GM12873 (cell line): ENCODE data around the gene ZSWIM3.

Experiments used
- CTCF ChIP-seq: IDR thresholded peaks from 2 replicates; pipeline ENCODE4 v1.5.1; 2012; ENCODE audit warnings: low read depth, mild to moderate bottlenecking, moderate library complexity, low read length, control low read depth; ENCODE audit not compliant: insufficient read depth; ENCODE audit errors: missing control alignments

ZSWIM3 gene

DNA sequence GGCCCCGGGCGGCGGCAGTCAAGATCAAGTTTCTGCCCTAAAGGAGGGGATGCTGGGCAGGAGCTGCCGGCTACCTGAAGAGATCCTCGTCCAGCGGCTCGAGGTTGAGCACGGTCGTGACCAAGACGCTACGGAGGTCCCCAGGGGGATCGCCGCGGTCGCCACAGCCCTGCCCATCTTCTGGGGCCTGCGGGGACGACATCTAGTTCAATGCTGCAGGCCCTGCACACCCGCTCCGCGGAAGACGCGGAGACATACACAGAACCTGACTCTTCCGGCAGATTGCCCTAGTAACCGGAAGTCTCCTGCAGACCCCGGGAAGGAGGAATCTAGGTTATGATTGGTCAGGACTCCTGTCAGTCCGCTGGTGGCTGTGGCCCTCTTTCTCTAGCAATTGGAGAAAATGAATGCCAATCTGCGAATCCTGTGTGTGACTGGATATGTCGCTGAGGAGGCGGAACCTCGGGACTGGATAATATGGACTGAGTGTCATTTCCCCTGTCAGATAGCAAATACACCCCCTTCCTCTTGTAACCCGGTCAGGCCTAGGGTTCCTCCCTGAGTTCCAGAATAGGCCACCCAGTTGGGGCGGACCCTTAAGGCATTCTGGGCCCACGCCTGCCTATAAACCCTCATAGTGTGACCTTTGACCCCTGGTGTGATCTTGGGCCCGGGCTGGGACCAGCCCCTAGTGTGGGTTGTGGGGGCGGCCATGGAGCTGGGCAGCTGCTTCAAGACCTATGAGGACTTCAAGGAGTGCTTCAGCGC, at the start of gene ZSWIM3, which contains the start of gene ACOT8:
Gene ZSWIM3 (plus strand): TSS at position 501 of the 768 bp plus-strand sequence. CDS start 212 bp downstream, at position 713.
Gene ACOT8 (minus strand): TSS at position 279 of the 768 bp plus-strand sequence. CDS start 77 bp downstream, at position 202.
- TF ChIP-seq CTCF, result no peak

DNA sequence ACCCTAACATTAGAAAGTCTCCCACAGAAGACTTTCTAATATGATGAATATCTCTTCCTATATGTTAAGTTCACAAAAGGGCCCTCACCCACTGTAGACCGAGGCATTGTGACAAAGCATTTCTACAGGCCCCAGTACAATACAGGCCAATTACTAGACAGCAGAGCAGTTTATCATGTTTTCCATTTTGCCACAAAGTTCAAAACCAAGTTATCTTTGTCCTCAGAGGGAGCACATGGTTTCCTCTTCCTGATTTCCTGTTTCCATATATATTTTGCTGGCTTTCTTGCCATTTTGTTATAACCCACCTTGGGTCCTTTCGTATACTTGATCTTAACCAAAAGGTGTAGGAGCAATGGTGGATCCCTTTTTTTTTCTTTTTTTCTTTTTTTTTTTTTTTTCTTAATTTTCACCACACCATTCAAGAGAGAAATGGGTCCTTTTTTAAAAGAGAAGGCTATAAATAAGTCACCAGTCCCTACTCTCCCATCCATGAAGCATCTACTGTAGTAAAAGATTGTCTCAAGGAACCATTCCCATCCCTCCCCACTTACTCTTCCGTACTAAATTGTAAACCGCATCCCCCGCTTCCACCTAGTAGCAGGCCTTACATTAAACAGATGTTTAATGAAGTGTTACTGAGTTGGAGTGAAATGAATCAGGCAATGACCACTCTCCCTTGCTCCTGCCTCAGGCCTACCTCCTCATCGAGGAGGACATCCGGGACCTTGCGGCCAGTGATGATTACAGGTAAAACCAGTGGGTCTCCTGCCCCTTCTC, 47.0 kb upstream of the ZSWIM3 start:
- no peak for TF ChIP-seq CTCF

GRCh38 chr20:45812157-45813005, 45.0 kb upstream of the ZSWIM3 start, which contains the start of gene UBE2C:
Gene UBE2C (plus strand): TSS chr20:45812644. CDS start chr20:45812696, 52 bp downstream.
- TF ChIP-seq CTCF, result no peak

GRCh38 chr20:45813006-45813340, 44.4 kb upstream of the ZSWIM3 start:
- TF ChIP-seq CTCF, result no peak

- no peak for TF ChIP-seq CTCF
These were observed 43.9 kb upstream of the ZSWIM3 start for GRCh38 chr20:45813489-45813888.

DNA sequence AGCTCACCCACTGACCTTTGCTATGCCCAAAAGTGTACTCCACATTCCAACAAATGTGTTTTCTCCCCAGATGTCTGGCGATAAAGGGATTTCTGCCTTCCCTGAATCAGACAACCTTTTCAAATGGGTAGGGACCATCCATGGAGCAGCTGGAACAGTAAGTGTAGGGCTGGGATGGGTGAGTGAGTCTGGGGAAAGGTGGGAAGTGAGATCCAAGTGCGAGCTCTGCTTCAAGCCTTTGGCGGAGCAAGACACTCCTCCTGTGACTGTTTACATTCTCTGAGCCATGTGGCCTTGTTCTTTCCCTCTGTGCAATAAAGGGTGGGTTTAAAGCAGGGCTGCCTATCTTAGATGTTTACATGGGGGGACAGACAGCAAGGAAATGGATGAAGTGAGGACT, 43.1 kb upstream of the ZSWIM3 start:
- TF ChIP-seq CTCF, result no peak
